Heart left ventricle (tissue), 16 donors: ENCODE results near the gene KRT5. TPM values are rescaled to one million over a fixed set of nuclear protein-coding genes. Genes with fewer than 3 reads are reported as not detected.

Experiments used
- ATAC-seq, 4 donors: fragments of 200-7000 bp; cut with Tn5 transposase; one replicate each; pipeline ENCODE4 v1.9.1; 2020 to 2022; ENCODE audit warnings: moderate library complexity in 4 of 4, mild to moderate bottlenecking in 3 of 4, moderate number of reproducible peaks in 1 of 4
- DNase-seq, 5 donors: peaks; one replicate each; pipeline ENCODE4 v3.0.0-alpha.2; 2020
- H3K27ac ChIP-seq, 12 donors: fragments of 200-600 bp; sonication (generic) in 4 of 12; one replicate each; pipeline versions ENCODE4 v1.5.0 to v1.8.0; 2016 to 2022; ENCODE audit warnings: mild to moderate bottlenecking in 2 of 12
- H3K27me3 ChIP-seq, 9 donors: fragments of 200-600 bp; sonication (generic) in 2 of 9; one replicate each; pipeline versions ENCODE4 v1.5.1 to v1.8.0; 2016 to 2022; ENCODE audit warnings: mild to moderate bottlenecking in 3 of 9
- H3K36me3 ChIP-seq, 9 donors: fragments of 200-600 bp; sonication (generic) in 2 of 9; one replicate each; pipeline versions ENCODE4 v1.5.0 to v1.8.0; 2018 to 2022; ENCODE audit warnings: mild to moderate bottlenecking in 2 of 9
- H3K4me1 ChIP-seq, 12 donors: fragments of 200-600 bp; sonication (generic) in 4 of 12; one replicate each; pipeline versions ENCODE4 v1.5.0 to v1.8.0; 2016 to 2022; ENCODE audit warnings: mild to moderate bottlenecking in 3 of 12
- H3K4me3 ChIP-seq, 12 donors: fragments of 200-600 bp; sonication (generic) in 4 of 12; one replicate each; pipeline versions ENCODE4 v1.5.0 to v1.8.0; 2017 to 2022; ENCODE audit warnings: mild to moderate bottlenecking in 9 of 12, moderate library complexity in 4 of 12
- H3K9me3 ChIP-seq, 12 donors: fragments of 200-600 bp; sonication (generic) in 4 of 12; one replicate each; pipeline versions ENCODE4 v1.5.0 to v1.8.0; 2016 to 2022; ENCODE audit warnings: mild to moderate bottlenecking in 1 of 12
- CTCF ChIP-seq, 12 donors: fragments of 200-600 bp; sonication (generic) in 4 of 12; IDR thresholded peaks; one replicate each; pipeline versions ENCODE4 v1.5.0 to v1.8.0; 2018 to 2022; ENCODE audit warnings: antibody characterized with exemption in 12 of 12, mild to moderate bottlenecking in 5 of 12
- POLR2A ChIP-seq, 2 donors: fragments of 450-650 bp; IDR thresholded peaks; one replicate each; pipeline ENCODE4 v1.6.1; 2017; ENCODE audit warnings: antibody characterized with exemption in 2 of 2, mild to moderate bottlenecking in 2 of 2, moderate library complexity in 2 of 2
- WGBS, 4 donors: extraction: QIAGEN DNeasy Blood & Tissue Kit in 2 of 4; methylation state at CpG; one replicate each; pipeline versions ENCODE4 v1.1.5 to v1.1.7; 2013 to 2018; 5-methylcytosine and 5-hydroxymethylcytosine counted together
- intact Hi-C, 10 donors: fragments of 100-400 bp; cut with DNase I; formaldehyde crosslinking; loops; one replicate each; pipeline versions ENCODE4 v1.11.1 to v1.14.2; 2022
- polyA plus RNA-seq, 2 donors: library from polyadenylated mRNA; stranded (reverse); fragments of 200-250 nt; gene quantifications; one replicate each; pipeline ENCODE4 v1.2.3, GENCODE V29; 2013
- total RNA-seq, 9 donors: library from RNA; depleted of rRNA in 2 of 9; stranded (reverse); fragments of >200 nt in 2 of 9; fragmentation: NEBNext Ultra II Directional in 3 of 9; extraction: Animal tissue kit (Norgen Biotek cat#: 25700) in 3 of 9; gene quantifications; one replicate each; pipeline versions ENCODE4 v1.1.0 to v1.2.4, GENCODE V29; 2016 to 2023
- donor health status: ischemic (EF 13 %, LVEDD 7.1; RV severe dilation, severe dysfunction).
- donor health status: healthy with polysubstance abuse.
- donor health status: DM: no; HTN: yes; CAD: no.
- donor health status: DM: no; HTN: no; CAD: no.
- donor health status: ischemic (EF 25% LVEDD 6.9; RV normal size, moderate dysfunction).
- donor health status: ischemic (EF 25% LVEDD 5.7; RV mildly dilated, moderate dysfunction).
- donor health status: healthy.
- donor health status: DM: yes; HTN: yes; CAD: no.
- donor health status: ischemic (EF 35%, LVEDD 5.7; RV mildly dilated, moderate dysfunction).
- donor health status: nonischemic (EF 11% LVEDD 7.7; RV severe dilation, severe dysfunction).
- donor health status: DM: yes; HTN: yes; CAD: no.
- donor health status: PGD.
- donor health status: ischemic (EF 29% LVEDD 5.4; RV normal size, mild dysfunction).
- donor health status: nonischemic (EF 23%, LVEDD 6.1; RV moderate dilation, normal function).

The KRT5 gene
- total and polyA plus RNA-seq, 11 donors: 0.40 to 3.4 TPM; not detected in 9

- H3K27me3 ChIP-seq: peaks cover 0 to 11% (median 0%) of the 10 kb centered on the region in 9 donors
- H3K27ac ChIP-seq: no peak overlapping the region
- no peaks in the 10 kb centered on the region for H3K36me3 ChIP-seq
- WGBS, 4 donors: 84 to 88% (median 86%) methylated on average over 15 of the region's 15 CpGs
- DNase-seq (no peak), ATAC-seq (no peak)
- intact Hi-C loops: no loop called here
- no peak overlapping the region for H3K4me3 ChIP-seq
- TF ChIP-seq POLR2A (IDR thresholded peaks at IDR 0.05) (no peak), CTCF (IDR thresholded peaks at IDR 0.05) (no peak)
- no peaks in the 10 kb centered on the region for H3K9me3 ChIP-seq
- H3K4me1 ChIP-seq: peaks cover 0 to 9% (median 2%) of the 10 kb centered on the region in 12 donors
These were observed 25.9 kb upstream of the KRT5 start for GRCh38 chr12:52546126-52546525.

GRCh38 chr12:52543985-52544883 lies 24.0 kb upstream of the KRT5 start:
- H3K27me3 ChIP-seq: peaks cover 0 to 11% (median 0%) of the 10 kb centered on the region in 9 donors
- DNase-seq (peak in 2 of 5 donors; percentile 36 to 37), ATAC-seq (peak; percentile 47 to 60 (median 50))
- no peak overlapping the region for H3K27ac ChIP-seq
- no peak overlapping the region for H3K4me3 ChIP-seq
- 65 to 74% (median 70%) methylated on average over 12 to 17 of the region's 17 CpGs for WGBS, 4 donors
- intact Hi-C loops: no loop called here
- no peaks in the 10 kb centered on the region for H3K9me3 ChIP-seq
- no peak for TF ChIP-seq CTCF (IDR thresholded peaks at IDR 0.05)
- no peak for TF ChIP-seq POLR2A (IDR thresholded peaks at IDR 0.05)
- peaks cover 0 to 7% (median 0%) of the 10 kb centered on the region in 12 donors for H3K4me1 ChIP-seq
- H3K36me3 ChIP-seq: no peaks in the 10 kb centered on the region

GRCh38 chr12:52542785-52543318 lies 22.7 kb upstream of the KRT5 start:
- H3K9me3 ChIP-seq: no peaks in the 10 kb centered on the region
- H3K27ac ChIP-seq: no peak overlapping the region
- TF ChIP-seq POLR2A (IDR thresholded peaks at IDR 0.05) (no peak), CTCF (IDR thresholded peaks at IDR 0.05) (no peak)
- H3K4me1 ChIP-seq: peaks cover 0 to 7% (median 0%) of the 10 kb centered on the region in 12 donors
- H3K4me3 ChIP-seq: no peak overlapping the region
- ATAC-seq (no peak), DNase-seq (no peak)
- 49 to 62% (median 54%) methylated on average over 7 of the region's 7 CpGs for WGBS, 4 donors
- intact Hi-C loops: no loop called here
- H3K27me3 ChIP-seq: peaks cover 0 to 11% (median 0%) of the 10 kb centered on the region in 9 donors
- H3K36me3 ChIP-seq: no peaks in the 10 kb centered on the region

- intact Hi-C loops: no loop called here
- ATAC-seq (no peak), DNase-seq (no peak)
- no peaks in the 10 kb centered on the region for H3K36me3 ChIP-seq
- H3K27ac ChIP-seq: no peak overlapping the region
- H3K4me3 ChIP-seq: no peak overlapping the region
- peaks cover 0 to 10% (median 0%) of the 10 kb centered on the region in 9 donors for H3K27me3 ChIP-seq
- no peaks in the 10 kb centered on the region for H3K9me3 ChIP-seq
- TF ChIP-seq CTCF (IDR thresholded peaks at IDR 0.05) (no peak), POLR2A (IDR thresholded peaks at IDR 0.05) (no peak)
- H3K4me1 ChIP-seq: peaks cover 0 to 7% (median 0%) of the 10 kb centered on the region in 12 donors
These were observed 22.0 kb upstream of the KRT5 start for GRCh38 chr12:52542157-52542556.
